Mesendoderm (in vitro differentiated cells): Measurements from ENCODE around the gene ARHGAP6.

Experiments
- DNase-seq: peaks from one replicate; pipeline ENCODE4 v3.0.0; 2013
- H2AK5ac ChIP-seq: 2 replicates; pipeline ENCODE4 v1.6.1; 2013; ENCODE audit warnings: low read length, inconsistent platforms
- H2BK120ac ChIP-seq: 2 replicates; pipeline ENCODE4 v1.6.1; 2013; ENCODE audit warnings: low read depth, mild to moderate bottlenecking, low read length, moderate library complexity, mixed read lengths
- H2BK15ac ChIP-seq: replicated peaks from 2 replicates; pipeline ENCODE4 v1.6.1; 2013; ENCODE audit warnings: low read depth, mild to moderate bottlenecking, moderate library complexity
- H2BK5ac ChIP-seq: 2 replicates; pipeline ENCODE4 v1.6.1; 2013; ENCODE audit warnings: low read length, inconsistent platforms
- H3K18ac ChIP-seq: 2 replicates; pipeline ENCODE4 v1.6.1; 2013; ENCODE audit warnings: mild to moderate bottlenecking, low read length, mixed read lengths
- H3K23ac ChIP-seq: one replicate; pipeline ENCODE4 v1.6.1; 2013; ENCODE audit warnings: low read length
- H3K27ac ChIP-seq: 2 replicates; pipeline ENCODE4 v1.5.1; 2013; ENCODE audit warnings: low read depth, mild to moderate bottlenecking, inconsistent platforms, low read length, moderate library complexity
- H3K27me3 ChIP-seq: 2 replicates; pipeline ENCODE4 v1.6.1; 2013; ENCODE audit warnings: low read length, control low read depth, mild to moderate bottlenecking, inconsistent platforms; ENCODE audit not compliant: insufficient read depth, poor library complexity
- H3K36me3 ChIP-seq: 2 replicates; pipeline ENCODE4 v1.6.1; 2013; ENCODE audit warnings: low read length, inconsistent platforms; ENCODE audit not compliant: control insufficient read depth, insufficient read depth
- H3K4ac ChIP-seq: one replicate; pipeline ENCODE4 v1.6.1; 2013; ENCODE audit warnings: low read depth, mild to moderate bottlenecking, low read length, moderate library complexity
- H3K4me1 ChIP-seq: 2 replicates; pipeline ENCODE4 v1.6.1; 2013; ENCODE audit warnings: low read depth, low read length, inconsistent platforms; ENCODE audit not compliant: control insufficient read depth
- H3K4me2 ChIP-seq: 2 replicates; pipeline ENCODE4 v1.6.1; 2013; ENCODE audit warnings: low read length
- H3K4me3 ChIP-seq: 2 replicates; pipeline ENCODE4 v1.5.1; 2013; ENCODE audit warnings: mild to moderate bottlenecking, low read length
- H3K56ac ChIP-seq: one replicate; pipeline ENCODE4 v1.6.1; 2013; ENCODE audit warnings: low read length
- H3K79me1 ChIP-seq: 2 replicates; pipeline ENCODE4 v1.6.1; 2013; ENCODE audit warnings: low read length, inconsistent platforms
- H3K79me2 ChIP-seq: 2 replicates; pipeline ENCODE4 v1.6.1; 2013; ENCODE audit warnings: mild to moderate bottlenecking, low read length; ENCODE audit not compliant: control insufficient read depth, insufficient read depth
- H3K9ac ChIP-seq: 2 replicates; pipeline ENCODE4 v1.6.1; 2013; ENCODE audit warnings: low read length, inconsistent platforms
- H4K5ac ChIP-seq: one replicate; pipeline ENCODE4 v1.6.1; 2013; ENCODE audit warnings: low read length
- H4K8ac ChIP-seq: one replicate; pipeline ENCODE4 v1.6.1; 2013; ENCODE audit warnings: low read depth, mild to moderate bottlenecking, control low read depth, low read length, moderate library complexity
- WGBS: extraction: QIAGEN DNeasy Blood & Tissue Kit; methylation state at CpG from one replicate; pipeline ENCODE4 v1.1.7; 2013; ENCODE audit warnings: low lambda C conversion rate, missing lambda C conversion rate; ENCODE audit not compliant: insufficient coverage; ENCODE audit errors: extremely low coverage; 5-methylcytosine and 5-hydroxymethylcytosine counted together

Gene ARHGAP6

GRCh38 chrX:11386812-11387211 lies 278.9 kb downstream of the ARHGAP6 start:
- H2BK120ac ChIP-seq = no peak overlapping the region
- no peak overlapping the region for H3K4me3 ChIP-seq
- no peak overlapping the region for H3K18ac ChIP-seq
- WGBS = no CpG with 5 or more reads among the region's 3 CpGs
- no peak overlapping the region for H3K4ac ChIP-seq
- H3K56ac ChIP-seq = no peak overlapping the region
- no peak overlapping the region for H4K5ac ChIP-seq
- H3K9ac ChIP-seq = no peak overlapping the region
- no peak overlapping the region for H3K23ac ChIP-seq
- H3K79me1 ChIP-seq = no peaks in the 10 kb centered on the region
- no peaks in the 10 kb centered on the region for H3K27me3 ChIP-seq
- H2BK15ac ChIP-seq = no peak overlapping the region
- no peak overlapping the region for H3K27ac ChIP-seq
- H4K8ac ChIP-seq = no peak overlapping the region
- H3K4me1 ChIP-seq = no peaks in the 10 kb centered on the region
- no peak overlapping the region for H3K4me2 ChIP-seq
- no peak overlapping the region for H2AK5ac ChIP-seq
- H2BK5ac ChIP-seq = no peak overlapping the region
- H3K36me3 ChIP-seq = no peaks in the 10 kb centered on the region
- H3K79me2 ChIP-seq = no peaks in the 10 kb centered on the region
- no peak for DNase-seq

- Histone ChIP-seq H2BK5ac (no peak overlapping the region), H3K4me2 (no peak overlapping the region), H3K18ac (no peak overlapping the region), H3K4ac (no peak overlapping the region), H2BK120ac (no peak overlapping the region), H3K27ac (no peak overlapping the region), H3K36me3 (no peaks in the 10 kb centered on the region), H2AK5ac (no peak overlapping the region), H3K79me1 (no peaks in the 10 kb centered on the region), H3K9ac (no peak overlapping the region), H3K23ac (no peak overlapping the region), H2BK15ac (no peak overlapping the region), H3K27me3 (no peaks in the 10 kb centered on the region), H3K4me3 (no peak overlapping the region), H4K8ac (no peak overlapping the region), H3K56ac (no peak overlapping the region), H4K5ac (no peak overlapping the region), H3K79me2 (no peaks in the 10 kb centered on the region), H3K4me1 (no peaks in the 10 kb centered on the region)
- no peak for DNase-seq
- WGBS = no CpG with 5 or more reads among the region's 5 CpGs
Observed at GRCh38 chrX:11386001-11386523, 279.7 kb downstream of the ARHGAP6 start.

GRCh38 chrX:11382930-11383329 lies 282.8 kb downstream of the ARHGAP6 start:
- Histone ChIP-seq H3K56ac (no peak overlapping the region), H3K79me1 (no peaks in the 10 kb centered on the region), H3K9ac (no peak overlapping the region), H2AK5ac (no peak overlapping the region), H3K36me3 (no peaks in the 10 kb centered on the region), H3K27ac (no peak overlapping the region), H3K79me2 (no peaks in the 10 kb centered on the region), H3K4me3 (no peak overlapping the region), H2BK15ac (no peak overlapping the region), H3K27me3 (no peaks in the 10 kb centered on the region), H4K5ac (no peak overlapping the region), H4K8ac (no peak overlapping the region), H3K4me1 (no peaks in the 10 kb centered on the region), H3K23ac (no peak overlapping the region), H3K18ac (no peak overlapping the region), H3K4me2 (no peak overlapping the region), H3K4ac (no peak overlapping the region), H2BK5ac (no peak overlapping the region), H2BK120ac (no peak overlapping the region)
- no peak for DNase-seq
- no CpG with 5 or more reads among the region's 4 CpGs for WGBS

- Histone ChIP-seq H3K36me3 (no peaks in the 10 kb centered on the region), H4K8ac (no peak overlapping the region), H3K79me2 (no peaks in the 10 kb centered on the region), H3K4me2 (no peak overlapping the region), H3K4me1 (no peaks in the 10 kb centered on the region), H3K27me3 (no peaks in the 10 kb centered on the region), H3K18ac (no peak overlapping the region), H3K56ac (no peak overlapping the region), H2AK5ac (no peak overlapping the region), H2BK120ac (no peak overlapping the region), H4K5ac (no peak overlapping the region), H2BK15ac (no peak overlapping the region), H2BK5ac (no peak overlapping the region), H3K4me3 (no peak overlapping the region), H3K4ac (no peak overlapping the region), H3K79me1 (no peaks in the 10 kb centered on the region), H3K23ac (no peak overlapping the region), H3K27ac (no peak overlapping the region), H3K9ac (no peak overlapping the region)
- DNase-seq = peak; percentile 60
- no CpG with 5 or more reads among the region's 6 CpGs for WGBS
Observed at GRCh38 chrX:11381464-11381863, 284.3 kb downstream of the ARHGAP6 start.

GRCh38 chrX:11380187-11380844 lies 285.4 kb downstream of the ARHGAP6 start:
- Histone ChIP-seq H3K36me3 (no peaks in the 10 kb centered on the region), H3K9ac (no peak overlapping the region), H2AK5ac (no peak overlapping the region), H3K79me1 (no peaks in the 10 kb centered on the region), H2BK15ac (no peak overlapping the region), H3K18ac (no peak overlapping the region), H3K4me2 (no peak overlapping the region), H3K4ac (no peak overlapping the region), H4K5ac (no peak overlapping the region), H3K56ac (no peak overlapping the region), H3K23ac (no peak overlapping the region), H3K4me3 (no peak overlapping the region), H3K79me2 (no peaks in the 10 kb centered on the region), H2BK5ac (no peak overlapping the region), H2BK120ac (no peak overlapping the region), H3K27me3 (no peaks in the 10 kb centered on the region), H4K8ac (no peak overlapping the region), H3K4me1 (no peaks in the 10 kb centered on the region), H3K27ac (no peak overlapping the region)
- no peak for DNase-seq
- no CpG with 5 or more reads among the region's 10 CpGs for WGBS

- Histone ChIP-seq H3K27me3 (no peaks in the 10 kb centered on the region), H3K4me1 (no peaks in the 10 kb centered on the region), H3K4me3 (no peak overlapping the region), H3K56ac (no peak overlapping the region), H2BK120ac (no peak overlapping the region), H4K8ac (no peak overlapping the region), H3K79me2 (no peaks in the 10 kb centered on the region), H3K27ac (no peak overlapping the region), H2BK15ac (no peak overlapping the region), H3K23ac (no peak overlapping the region), H3K9ac (no peak overlapping the region), H2BK5ac (no peak overlapping the region), H3K4me2 (no peak overlapping the region), H3K36me3 (no peaks in the 10 kb centered on the region), H2AK5ac (no peak overlapping the region), H3K4ac (no peak overlapping the region), H3K18ac (no peak overlapping the region), H4K5ac (no peak overlapping the region), H3K79me1 (no peaks in the 10 kb centered on the region)
- DNase-seq = no peak
Observed at GRCh38 chrX:11376163-11376562, 289.6 kb downstream of the ARHGAP6 start.
